Right hindlimb (tissue), 1 donor: ENCODE results near the gene CAMKMT.

Experiments used
- DNase-seq: peaks from one replicate; pipeline ENCODE4 v3.0.0-alpha.2; 2018

CAMKMT gene

GRCh38 chr2:44778671-44779476 lies 417.1 kb downstream of the CAMKMT start:
- DNase-seq, result no peak

DNA sequence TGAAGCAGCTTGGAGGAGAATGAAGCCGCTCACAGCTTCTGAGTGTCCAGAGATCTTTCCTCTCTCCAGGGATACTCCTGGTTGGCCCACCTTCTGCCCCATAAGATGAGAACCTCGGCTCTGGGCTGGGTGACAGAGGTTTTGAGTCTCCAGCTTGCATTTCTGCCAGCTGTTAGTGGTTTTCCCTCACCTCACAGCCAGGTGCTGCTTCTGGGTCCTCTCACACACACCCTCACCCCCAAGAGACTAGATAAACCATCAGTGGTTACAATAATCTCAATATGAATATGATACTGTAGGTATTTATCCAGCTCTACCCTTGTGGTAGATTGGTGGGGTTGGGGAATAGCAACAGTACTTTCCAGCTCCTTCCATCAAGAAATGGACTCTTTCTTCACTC lies 418.0 kb downstream of the CAMKMT start:
- no peak for DNase-seq

GRCh38 chr2:44780406-44780805 lies 418.7 kb downstream of the CAMKMT start:
- no peak for DNase-seq

DNA sequence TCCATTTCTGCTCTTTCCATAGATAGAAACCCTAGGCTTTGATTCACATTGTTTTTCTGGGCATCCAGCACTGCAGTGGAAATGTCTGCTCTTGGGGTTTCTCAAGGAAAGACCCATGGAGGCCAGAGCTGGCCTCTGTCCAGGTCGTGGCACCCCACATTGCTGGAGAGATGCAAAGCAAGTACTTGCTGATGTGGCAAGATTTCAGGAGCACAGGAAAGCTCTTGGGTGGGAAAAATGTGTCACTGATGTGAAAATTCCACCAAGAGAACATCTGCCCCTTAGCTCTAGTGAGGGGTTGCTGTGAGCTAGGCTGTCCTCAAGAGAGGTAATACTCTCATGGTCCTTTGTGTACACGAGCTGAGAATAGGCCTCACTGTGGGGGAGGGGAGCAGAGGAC lies 423.7 kb downstream of the CAMKMT start:
- DNase-seq, result no peak

DNA sequence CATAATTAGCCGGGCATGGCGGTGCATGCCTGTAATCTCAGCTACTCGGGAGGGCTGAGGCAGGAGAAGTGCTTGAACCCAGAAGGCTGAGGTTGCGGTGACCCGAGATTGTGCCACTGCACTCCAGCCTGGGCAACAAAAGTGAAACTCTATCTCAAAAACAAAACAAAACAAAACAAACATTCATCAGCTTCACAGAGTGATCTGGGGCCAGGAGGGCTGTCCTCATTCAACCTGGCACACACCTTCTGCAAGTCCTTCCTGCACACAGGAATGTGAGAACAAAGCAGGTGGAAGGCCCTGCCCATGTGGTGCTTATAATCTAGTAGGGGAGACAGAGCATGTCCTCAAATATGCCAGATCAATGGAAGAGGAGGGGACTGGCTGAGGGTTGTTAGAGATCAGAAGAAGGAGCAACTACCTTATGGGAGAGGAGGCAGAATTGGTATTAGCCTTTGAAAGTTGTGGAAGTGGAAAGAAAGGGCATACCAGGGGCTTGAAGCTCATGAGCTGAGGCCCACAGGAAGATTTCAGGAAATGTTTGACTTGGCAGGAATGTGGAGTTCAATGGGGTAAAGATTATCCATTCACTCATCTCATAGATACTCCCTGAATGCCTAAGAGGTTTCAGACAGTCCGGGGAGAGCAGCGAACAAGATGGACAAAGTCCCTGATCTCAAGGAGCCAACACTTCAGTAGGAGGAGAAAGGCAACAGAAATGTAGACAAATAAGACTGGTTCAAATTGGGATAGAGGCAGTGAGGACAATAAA lies 424.5 kb downstream of the CAMKMT start:
- DNase-seq, result no peak

GRCh38 chr2:44786817-44787214 lies 425.1 kb downstream of the CAMKMT start:
- no peak for DNase-seq

GRCh38 chr2:44787663-44788062 lies 425.9 kb downstream of the CAMKMT start:
- DNase-seq, result no peak

DNA sequence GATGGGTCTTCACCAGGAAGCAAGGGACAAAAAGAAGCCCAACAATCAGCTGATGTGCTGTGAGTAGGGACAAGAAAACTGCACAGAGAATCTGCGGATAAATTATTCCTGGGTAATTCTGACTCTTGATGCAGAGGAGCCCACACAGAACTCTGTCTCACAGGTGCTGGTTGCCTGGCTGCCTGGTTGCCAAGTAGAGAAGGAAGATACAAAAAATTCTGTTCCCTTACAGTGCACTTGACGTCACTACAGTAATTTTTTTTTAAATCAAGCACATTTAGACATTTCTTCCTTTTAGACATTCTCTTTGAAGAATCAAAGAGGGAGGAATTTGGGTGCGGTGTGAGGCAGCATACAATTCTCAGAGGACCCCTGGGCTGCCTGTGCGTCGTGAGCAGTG lies 427.7 kb downstream of the CAMKMT start:
- DNase-seq, result no peak

DNA sequence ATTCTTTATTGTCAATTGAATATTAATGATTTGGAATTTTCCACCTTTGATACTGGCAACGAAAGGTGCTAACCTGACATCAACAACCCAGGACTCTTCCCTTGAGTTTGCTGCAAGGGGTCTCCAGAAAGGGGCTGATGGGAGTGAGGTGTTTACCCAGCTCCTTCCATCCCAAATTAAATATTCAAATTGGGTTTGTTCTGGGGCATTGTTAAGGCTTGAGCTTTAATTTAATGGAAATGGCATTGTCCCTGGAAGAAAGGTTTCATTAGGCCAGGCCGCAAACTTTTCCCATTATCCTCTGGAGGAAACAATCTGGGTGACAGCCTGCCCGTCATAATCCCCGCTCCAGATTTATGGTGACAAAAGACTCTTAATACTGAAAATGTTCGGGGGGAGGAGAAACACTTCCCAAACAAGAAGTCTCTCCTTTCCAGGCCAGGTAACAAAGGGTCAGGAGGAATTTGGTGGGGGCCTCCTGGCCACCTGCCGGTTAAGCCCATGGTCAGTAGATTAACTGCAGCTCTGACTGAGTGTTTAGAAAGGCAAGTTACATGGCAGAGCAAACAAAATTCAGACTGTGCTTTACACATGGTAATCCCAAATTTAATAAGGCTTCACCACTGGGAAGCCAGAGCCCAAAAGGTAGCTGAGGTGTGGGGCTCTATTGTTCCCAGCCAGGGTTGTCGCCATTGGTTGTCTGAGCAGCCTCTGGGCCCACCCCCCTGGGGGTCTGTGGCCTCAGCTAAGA lies 428.4 kb downstream of the CAMKMT start:
- no peak for DNase-seq

DNA sequence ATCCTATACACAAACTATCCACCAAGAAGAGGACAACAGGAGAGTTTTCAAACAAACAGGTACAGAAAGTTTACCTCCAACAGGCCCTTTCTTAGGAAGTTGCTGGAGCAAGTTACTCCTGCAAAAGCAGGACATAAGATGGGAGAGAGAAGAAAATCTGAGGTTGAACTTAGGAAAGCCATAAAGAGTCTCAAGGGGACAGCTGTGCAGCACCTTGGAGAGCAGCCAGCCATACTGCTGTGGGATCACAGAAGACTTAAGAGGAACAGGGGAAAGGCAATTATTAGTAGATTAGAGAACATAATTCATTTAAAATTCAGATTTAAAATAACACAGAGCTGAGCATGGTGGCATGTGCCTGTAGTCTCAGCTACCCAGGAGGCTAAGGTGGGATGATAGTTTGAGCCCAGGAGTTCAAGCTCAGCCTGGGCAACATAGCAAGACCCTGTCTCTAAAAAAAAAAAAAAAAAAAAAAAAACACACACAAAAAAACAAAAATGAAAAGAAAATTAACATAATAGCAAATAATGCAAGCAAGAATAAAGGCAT lies 431.6 kb downstream of the CAMKMT start:
- no peak for DNase-seq

DNA sequence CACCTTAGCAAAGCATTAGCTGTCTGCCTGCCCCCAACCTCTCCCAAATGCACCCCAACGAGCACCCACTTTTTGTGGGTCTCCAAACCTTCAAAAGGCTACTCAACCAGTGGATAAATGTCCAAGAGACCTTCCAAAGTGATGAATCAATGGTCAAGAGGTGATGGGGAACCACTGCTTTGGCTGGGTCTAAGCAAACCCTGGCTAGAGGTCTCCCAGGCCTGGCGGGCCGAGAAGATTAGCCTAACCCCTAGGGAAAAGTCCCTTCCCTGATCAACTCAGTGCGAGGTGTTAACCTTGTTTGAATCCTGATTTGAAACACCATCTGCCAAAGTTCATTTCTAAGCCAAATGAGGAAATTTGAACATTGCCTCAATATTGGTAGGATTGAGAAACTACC lies 435.0 kb downstream of the CAMKMT start:
- DNase-seq, result no peak

GRCh38 chr2:44798139-44798659 lies 436.5 kb downstream of the CAMKMT start:
- no peak for DNase-seq

DNA sequence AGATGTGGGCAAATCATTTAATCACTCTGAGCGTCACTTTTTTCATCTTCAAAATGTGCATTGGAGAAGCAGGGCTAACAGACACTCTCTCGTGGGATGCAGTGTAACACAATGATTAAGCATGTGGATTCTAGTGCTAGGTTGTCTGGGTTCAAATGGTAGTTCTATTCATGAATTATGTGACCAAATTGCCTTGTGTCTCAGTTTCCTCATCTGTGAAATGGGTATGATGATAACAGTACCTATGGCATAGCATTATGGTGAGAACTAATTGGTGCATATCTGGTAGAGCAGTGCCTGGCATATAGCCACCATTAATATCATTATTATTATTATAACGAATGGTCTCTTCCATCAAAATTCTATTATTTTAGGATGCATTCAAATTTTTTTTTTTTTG lies 437.4 kb downstream of the CAMKMT start:
- DNase-seq, result no peak

- DNase-seq, result no peak
Observed at GRCh38 chr2:44799754-44800153, 438.0 kb downstream of the CAMKMT start.

DNA sequence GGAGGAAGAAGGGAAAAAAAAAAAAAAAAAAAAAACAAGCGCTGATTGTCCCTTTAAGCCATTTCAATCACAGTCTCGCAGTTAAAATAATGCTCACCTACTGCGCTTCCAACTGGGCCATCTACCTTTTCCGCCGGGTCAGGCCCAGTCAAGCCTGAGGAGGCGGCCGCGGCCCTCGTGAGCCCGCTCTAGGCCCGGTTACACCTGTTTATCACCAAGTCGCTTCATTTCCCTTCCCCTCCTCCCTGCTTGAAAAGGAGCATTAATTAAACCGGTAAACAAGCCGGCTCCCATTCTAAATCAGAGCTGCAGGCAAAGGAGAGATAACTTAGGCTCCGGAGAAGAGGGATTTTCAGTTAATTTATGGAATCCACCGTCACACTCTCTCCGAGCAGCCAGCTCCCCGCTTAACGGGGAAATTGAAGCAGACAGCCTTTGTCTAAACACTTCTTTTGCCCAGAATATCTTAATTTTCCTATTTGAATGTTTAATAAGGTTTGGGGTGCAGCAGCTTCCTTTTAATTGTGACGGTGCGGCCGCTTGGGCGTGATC lies 439.6 kb downstream of the CAMKMT start:
- no peak for DNase-seq

GRCh38 chr2:44801841-44802776 lies 440.4 kb downstream of the CAMKMT start:
- DNase-seq, result no peak

GRCh38 chr2:44802777-44803424 lies 441.2 kb downstream of the CAMKMT start:
- no peak for DNase-seq

DNA sequence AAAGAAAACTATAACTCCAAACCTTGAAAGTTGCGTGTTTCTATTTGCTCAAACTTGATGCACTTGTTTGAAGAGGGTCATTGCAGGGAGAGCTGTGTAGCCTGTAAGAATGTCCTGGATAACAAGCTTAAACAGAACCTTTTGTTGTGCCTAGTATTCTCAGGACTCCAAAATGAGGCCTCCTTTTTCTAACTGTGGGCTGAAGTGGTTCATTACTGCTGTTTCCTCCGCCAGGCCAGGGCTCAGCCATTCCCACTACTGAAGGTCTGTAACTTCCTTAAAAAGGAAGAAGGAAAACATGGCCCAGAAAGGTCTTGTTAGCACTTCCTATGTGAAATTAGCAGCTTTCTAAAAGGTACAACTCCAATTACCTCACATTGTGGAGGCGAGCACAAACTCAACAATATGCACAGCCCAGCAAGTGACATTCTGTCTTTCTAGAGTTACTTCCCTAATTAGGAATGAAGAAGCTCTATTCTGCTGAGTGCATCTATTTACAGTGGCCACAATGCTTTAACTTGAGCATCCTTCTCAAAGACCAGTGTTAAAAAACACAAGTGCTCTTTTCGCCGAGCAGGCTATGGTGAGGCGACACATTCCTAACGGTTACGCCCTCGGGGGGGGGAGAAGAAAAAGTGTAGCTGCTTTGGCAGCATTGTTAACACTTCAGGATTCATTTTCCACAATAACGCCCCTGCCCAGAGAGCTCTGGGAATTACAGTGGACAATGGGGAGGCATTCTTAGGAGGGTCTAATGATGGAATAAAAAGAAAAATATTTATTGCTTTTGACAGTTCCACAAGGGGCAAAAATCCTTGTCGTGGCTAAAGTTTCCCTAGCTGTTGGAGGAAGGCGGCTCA lies 442.9 kb downstream of the CAMKMT start:
- DNase-seq, result no peak

- DNase-seq, result no peak
Observed at GRCh38 chr2:44805401-44806235, 443.9 kb downstream of the CAMKMT start.
